Measurements from ENCODE around the gene LDLRAD3.

The LDLRAD3 gene

GRCh38 chr11:36019722-36020121 is 75.9 kb downstream of the LDLRAD3 start:
- peak; percentile 72 for DNase-seq (ENCODE audit: low spot score)
- CTCF ChIA-PET: interaction anchor here (0.6 kb wide), 1 partner anchor 358 kb away, joined by 3 read pairs; no protein-coding TSS in a partner anchor
- POLR2A ChIA-PET (ENCODE audit: low non-redundant PET): no interaction called here
- peak overlapping the region; percentile 86 for H3K27ac ChIP-seq
- TF ChIP-seq, protein P1, sequence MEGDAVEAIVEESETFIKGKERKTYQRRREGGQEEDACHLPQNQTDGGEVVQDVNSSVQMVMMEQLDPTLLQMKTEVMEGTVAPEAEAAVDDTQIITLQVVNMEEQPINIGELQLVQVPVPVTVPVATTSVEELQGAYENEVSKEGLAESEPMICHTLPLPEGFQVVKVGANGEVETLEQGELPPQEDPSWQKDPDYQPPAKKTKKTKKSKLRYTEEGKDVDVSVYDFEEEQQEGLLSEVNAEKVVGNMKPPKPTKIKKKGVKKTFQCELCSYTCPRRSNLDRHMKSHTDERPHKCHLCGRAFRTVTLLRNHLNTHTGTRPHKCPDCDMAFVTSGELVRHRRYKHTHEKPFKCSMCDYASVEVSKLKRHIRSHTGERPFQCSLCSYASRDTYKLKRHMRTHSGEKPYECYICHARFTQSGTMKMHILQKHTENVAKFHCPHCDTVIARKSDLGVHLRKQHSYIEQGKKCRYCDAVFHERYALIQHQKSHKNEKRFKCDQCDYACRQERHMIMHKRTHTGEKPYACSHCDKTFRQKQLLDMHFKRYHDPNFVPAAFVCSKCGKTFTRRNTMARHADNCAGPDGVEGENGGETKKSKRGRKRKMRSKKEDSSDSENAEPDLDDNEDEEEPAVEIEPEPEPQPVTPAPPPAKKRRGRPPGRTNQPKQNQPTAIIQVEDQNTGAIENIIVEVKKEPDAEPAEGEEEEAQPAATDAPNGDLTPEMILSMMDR (conservative IDR thresholded peaks at IDR 0.05; ENCODE audit: low read depth): no peak

DNA sequence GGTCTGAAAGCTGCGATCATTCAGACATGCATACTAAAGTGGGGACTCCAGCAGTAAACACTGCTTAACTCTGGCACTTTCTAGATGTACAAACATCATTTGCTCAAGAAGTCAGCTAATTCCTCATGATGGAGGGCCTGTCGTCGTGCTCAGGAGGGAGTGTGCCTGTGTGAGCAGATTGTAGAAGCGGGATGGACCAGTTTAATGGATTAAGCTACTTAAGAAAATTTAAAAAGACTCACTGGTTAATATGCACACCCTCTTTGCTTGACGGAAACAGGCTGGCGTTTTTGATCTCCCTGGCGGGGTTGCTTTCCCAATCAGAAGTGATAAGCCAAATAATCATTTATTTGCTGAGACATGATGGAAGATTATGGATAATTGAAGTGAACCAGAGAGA is 79.0 kb downstream of the LDLRAD3 start:
- TF ChIP-seq, protein P1 (conservative IDR thresholded peaks at IDR 0.05; ENCODE audit: low read depth): no peak
- POLR2A ChIA-PET (ENCODE audit: low non-redundant PET): no interaction called here
- no peak for DNase-seq (ENCODE audit: low spot score)
- CTCF ChIA-PET: interaction anchor here (0.6 to 0.8 kb wide), 2 partner anchors 19 to 63 kb away, joined by 3 to 4 read pairs; no protein-coding TSS in a partner anchor
- no peak overlapping the region for H3K27ac ChIP-seq

DNA sequence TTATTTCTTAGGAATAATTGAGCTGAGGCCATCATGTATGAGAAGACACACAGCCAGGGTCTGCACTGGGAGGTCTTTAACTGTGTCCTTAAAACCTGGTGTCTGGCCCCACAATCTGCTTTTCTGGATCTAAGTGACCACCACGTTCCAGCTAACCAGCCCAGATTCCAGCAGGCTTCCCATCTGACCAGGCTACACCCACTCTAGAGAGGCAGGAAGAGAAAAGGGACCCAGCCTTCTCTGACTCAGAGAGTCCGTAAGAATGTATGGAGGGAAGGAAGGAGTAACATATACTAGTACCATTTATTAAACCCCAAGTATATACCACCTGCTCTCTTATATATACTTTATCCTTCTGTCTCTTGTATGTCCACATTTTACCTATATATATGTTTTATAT is 80.1 kb downstream of the LDLRAD3 start:
- CTCF ChIA-PET: interaction anchor here (0.6 kb wide), 1 partner anchor 404 kb away, joined by 3 read pairs; no protein-coding TSS in a partner anchor

GRCh38 chr11:36024716-36025115 is 80.9 kb downstream of the LDLRAD3 start:
- ChIA-PET CTCF (interaction anchor here (0.6 kb wide), 1 partner anchor 123 kb away, joined by 3 read pairs; no protein-coding TSS in a partner anchor), POLR2A (ENCODE audit: low non-redundant PET) (no interaction called here)
- TF ChIP-seq, protein P1 (conservative IDR thresholded peaks at IDR 0.05; ENCODE audit: low read depth): no peak
- no peak for DNase-seq (ENCODE audit: low spot score)
- peak overlapping the region; percentile 45; the same call in 1 of the 2 replicates for H3K27ac ChIP-seq

More for the DNA sequence above, 80.1 kb downstream of the LDLRAD3 start:
- TF ChIP-seq, protein P1 (conservative IDR thresholded peaks at IDR 0.05; ENCODE audit: low read depth): no peak
- H3K27ac ChIP-seq: no peak overlapping the region
- DNase-seq (ENCODE audit: low spot score): no peak
- POLR2A ChIA-PET (ENCODE audit: low non-redundant PET): no interaction called here

- no peak overlapping the region for H3K27ac ChIP-seq
- POLR2A ChIA-PET (ENCODE audit: low non-redundant PET): no interaction called here
- DNase-seq (ENCODE audit: low spot score): no peak
- TF ChIP-seq, protein P1 (conservative IDR thresholded peaks at IDR 0.05; ENCODE audit: low read depth): no peak
- CTCF ChIA-PET: no interaction called here
Observed at GRCh38 chr11:36026315-36026968, 82.6 kb downstream of the LDLRAD3 start.

DNA sequence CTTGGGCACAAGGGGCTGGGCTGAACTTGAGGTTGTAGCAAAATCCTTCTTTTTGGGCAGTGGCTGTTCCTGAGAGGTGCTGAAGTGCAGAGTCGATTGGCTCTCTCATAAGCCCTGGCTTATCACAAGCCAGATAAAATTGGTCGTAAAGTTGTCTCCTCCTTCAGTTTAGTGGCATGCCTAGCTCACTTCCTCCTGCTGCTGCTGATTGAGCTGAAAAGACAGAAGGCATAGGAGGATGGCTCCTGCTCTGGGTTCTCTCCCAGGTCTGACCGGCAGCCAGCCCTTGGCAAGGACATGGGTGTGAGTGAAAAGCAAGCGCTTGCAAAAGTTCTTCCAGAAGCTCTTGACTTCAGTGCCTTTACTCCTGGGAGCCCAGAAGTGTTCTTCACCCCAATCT is 83.9 kb downstream of the LDLRAD3 start:
- CTCF ChIA-PET: no interaction called here
- DNase-seq (ENCODE audit: low spot score): no peak
- TF ChIP-seq, protein P1 (conservative IDR thresholded peaks at IDR 0.05; ENCODE audit: low read depth): no peak
- POLR2A ChIA-PET (ENCODE audit: low non-redundant PET): no interaction called here
- 0 out of 2 replicates have a peak overlapping the region, but pooled peaks have one; percentile 10 for H3K27ac ChIP-seq
